ENCODE data around the gene MAST1. TPM values are rescaled to one million over a fixed set of nuclear protein-coding genes. Genes with fewer than 3 reads are reported as not detected.
"Not testable (repeated sequence)": the region's sequence is repeated elsewhere in the genome, so short reads cannot be mapped to it uniquely, and the experiment has no call there.

The MAST1 gene
- total and polyA plus RNA-seq, 7 donors: 0.09 to 0.13 (median 0.10) TPM; not detected in 4

DNA sequence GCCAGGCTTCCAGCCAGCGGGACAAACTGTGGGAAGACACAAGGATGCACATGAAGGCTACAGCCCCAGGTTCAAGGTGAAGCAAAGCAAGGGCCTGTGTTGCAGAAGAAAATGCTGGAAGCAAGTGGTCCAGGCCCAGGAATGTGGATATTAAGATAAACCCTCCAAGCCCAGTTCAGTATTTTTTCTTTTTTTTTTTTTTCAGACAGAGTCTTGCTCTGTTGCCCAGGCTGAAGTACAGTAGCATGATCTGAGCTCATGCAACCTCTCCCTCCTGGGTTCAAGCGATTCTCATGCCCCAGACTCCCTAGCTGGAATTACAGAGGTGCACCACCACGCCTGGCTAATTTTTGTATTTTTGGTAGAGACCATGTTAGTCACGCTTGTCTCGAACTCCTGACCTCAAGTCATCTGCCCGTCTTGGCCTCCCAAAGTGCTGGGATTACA lies 41.2 kb upstream of the MAST1 start:
- intact Hi-C loops (cut with DNase I): loop anchor here (5.0 kb wide), 2 partner anchors 35 to 75 kb away; partner anchors contain the start of gene TNPO2 (in 1 of the 2)
- H3K4me1 ChIP-seq: peaks cover 20% of the 10 kb centered on the region
- 88 to 89% (median 88%) methylated on average over 6 of the region's 6 CpGs for WGBS, 3 donors
- TF ChIP-seq CTCF (IDR thresholded peaks at IDR 0.05): no peak
- no peaks in the 10 kb centered on the region for H3K9me3 ChIP-seq
- no peak overlapping the region for H3K4me3 ChIP-seq
- H3K36me3 ChIP-seq (ENCODE audit: insufficient read depth in 1 of 2, low read depth in 1 of 2): peaks cover 0 to 31% of the 10 kb centered on the region in 2 donors
- H3K27ac ChIP-seq: no peak overlapping the region
- no peak for ATAC-seq
- no peaks in the 10 kb centered on the region for H3K27me3 ChIP-seq (ENCODE audit: insufficient read depth in 3 of 3, low read length in 2 of 3)
- DNase-seq: no peak

DNA sequence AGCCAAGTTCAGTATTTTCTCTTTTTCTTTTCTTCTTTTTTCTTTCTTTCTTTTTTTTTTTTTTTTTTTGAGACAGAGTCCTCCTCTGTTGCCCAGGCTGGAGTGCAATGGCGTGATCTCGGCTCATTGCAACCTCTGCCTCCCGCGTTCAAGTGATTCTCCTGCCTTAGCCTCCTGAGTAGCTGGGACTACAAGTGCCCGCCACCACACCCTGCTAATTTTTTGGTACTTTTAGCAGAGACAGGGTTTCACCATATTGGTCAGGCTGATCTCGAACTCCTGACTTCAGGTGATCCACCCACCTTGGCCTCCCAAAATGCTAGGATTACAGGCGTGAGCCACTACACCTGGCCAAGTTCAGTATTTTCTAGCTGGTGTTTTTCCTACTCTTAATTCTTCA lies 40.7 kb upstream of the MAST1 start:
- H3K4me1 ChIP-seq: peaks cover 25% of the 10 kb centered on the region
- ATAC-seq; H3K27me3 ChIP-seq (ENCODE audit: insufficient read depth in 3 of 3, low read length in 2 of 3); H3K4me3 ChIP-seq; H3K9me3 ChIP-seq; DNase-seq; H3K27ac ChIP-seq: not testable (repeated sequence)
- H3K36me3 ChIP-seq (ENCODE audit: insufficient read depth in 1 of 2, low read depth in 1 of 2): peaks cover 0 to 31% of the 10 kb centered on the region in 2 donors
- WGBS, 3 donors: 94 to 98% (median 95%) methylated on average over 7 of the region's 7 CpGs
- intact Hi-C loops (cut with DNase I): loop anchor here (5.0 kb wide), 2 partner anchors 35 to 75 kb away; partner anchors contain the start of gene TNPO2 (in 1 of the 2)

- WGBS, 3 donors: 92 to 94% (median 93%) methylated on average over 18 of the region's 18 CpGs
- no peaks in the 10 kb centered on the region for H3K27me3 ChIP-seq (ENCODE audit: insufficient read depth in 3 of 3, low read length in 2 of 3)
- DNase-seq (no peak), ATAC-seq (no peak)
- H3K27ac ChIP-seq: no peak overlapping the region
- H3K36me3 ChIP-seq (ENCODE audit: insufficient read depth in 1 of 2, low read depth in 1 of 2): peaks cover 0 to 31% of the 10 kb centered on the region in 2 donors
- H3K9me3 ChIP-seq: no peaks in the 10 kb centered on the region
- peak overlapping the region; percentile 96 for H3K4me3 ChIP-seq
- no peak for TF ChIP-seq CTCF (IDR thresholded peaks at IDR 0.05)
- intact Hi-C loops (cut with DNase I): loop anchor here (5.0 to 10.0 kb wide), 3 partner anchors 38 to 135 kb away; partner anchors contain the start of genes CALR (in 1 of the 2), FARSA (in 1 of the 2) and TNPO2 (in 1 of the 2)
- H3K4me1 ChIP-seq: peaks cover 19% of the 10 kb centered on the region
These were observed 38.4 kb upstream of the MAST1 start for GRCh38 chr19:12799742-12800465.

DNA sequence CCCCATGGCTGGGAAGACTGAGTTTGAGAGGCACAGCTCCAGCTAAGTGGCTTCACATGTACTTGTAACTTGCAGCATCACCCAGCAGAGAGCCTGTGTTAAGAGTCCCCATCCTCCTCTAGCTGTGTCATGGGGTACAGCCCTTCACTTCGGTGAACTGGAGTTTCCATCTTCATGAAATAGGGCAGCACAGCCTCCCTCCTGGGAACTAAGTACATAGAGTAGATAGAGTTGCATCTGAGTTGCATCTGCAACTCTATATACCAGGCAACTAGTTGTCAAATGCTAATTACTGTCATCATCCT lies 37.9 kb upstream of the MAST1 start:
- DNase-seq: no peak
- no peaks in the 10 kb centered on the region for H3K9me3 ChIP-seq
- 79 to 89% (median 80%) methylated on average over 1 of the region's 1 CpG for WGBS, 3 donors
- H3K4me1 ChIP-seq: peaks cover 19% of the 10 kb centered on the region
- peak overlapping the region; percentile 96 for H3K4me3 ChIP-seq
- TF ChIP-seq CTCF (IDR thresholded peaks at IDR 0.05): no peak
- intact Hi-C loops (cut with DNase I): loop anchor here in 1 of 2 donors (5.0 to 10.0 kb wide), 2 partner anchors 38 to 134 kb away; partner anchors contain the start of genes CALR and FARSA
- peak overlapping the region; percentile 6 for H3K27ac ChIP-seq
- peaks cover 0 to 31% of the 10 kb centered on the region in 2 donors for H3K36me3 ChIP-seq (ENCODE audit: insufficient read depth in 1 of 2, low read depth in 1 of 2)
- ATAC-seq: no peak
- no peaks in the 10 kb centered on the region for H3K27me3 ChIP-seq (ENCODE audit: insufficient read depth in 3 of 3, low read length in 2 of 3)

DNA sequence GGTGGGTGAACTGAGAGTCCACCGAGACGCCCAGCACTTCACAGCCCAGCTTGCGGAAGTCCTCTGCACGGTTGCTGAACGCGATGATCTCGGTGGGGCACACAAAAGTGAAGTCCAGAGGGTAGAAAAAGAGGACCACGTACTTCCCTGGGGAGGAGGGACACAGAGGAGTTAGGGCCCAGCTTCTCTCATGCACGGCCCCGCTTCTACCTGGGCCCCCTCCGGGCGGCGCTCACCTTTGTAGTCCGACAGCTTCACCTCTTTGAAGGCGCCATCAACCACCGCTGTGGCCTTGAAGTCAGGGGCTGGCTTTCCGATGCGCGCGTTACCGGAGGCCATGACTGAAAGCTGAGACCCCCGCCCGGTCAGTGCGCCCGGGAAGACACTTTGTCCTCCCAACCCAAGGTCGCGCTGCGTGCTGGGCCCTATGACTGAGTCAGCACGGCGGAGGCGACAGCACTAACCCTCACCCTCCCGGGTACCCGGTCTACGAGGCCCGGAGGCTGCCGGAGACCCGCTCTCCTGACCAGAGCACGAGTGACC lies 37.3 kb upstream of the MAST1 start:
- peak; percentile 22 to 51 (median 38) for ATAC-seq
- peak overlapping the region; percentile 96 for H3K4me3 ChIP-seq
- peak overlapping the region; percentile 82 for H3K27ac ChIP-seq
- H3K4me1 ChIP-seq: peaks cover 20% of the 10 kb centered on the region
- peaks cover 0 to 31% of the 10 kb centered on the region in 2 donors for H3K36me3 ChIP-seq (ENCODE audit: insufficient read depth in 1 of 2, low read depth in 1 of 2)
- intact Hi-C loops (cut with DNase I): loop anchor here in 1 of 2 donors (5.0 to 10.0 kb wide), 2 partner anchors 39 to 134 kb away; partner anchors contain the start of genes CALR and FARSA
- H3K27me3 ChIP-seq (ENCODE audit: insufficient read depth in 3 of 3, low read length in 2 of 3): no peaks in the 10 kb centered on the region
- 7 to 10% (median 8%) methylated on average over 36 to 38 of the region's 38 CpGs for WGBS, 3 donors
- no peak for TF ChIP-seq CTCF (IDR thresholded peaks at IDR 0.05)
- peak; percentile 48 to 70 for DNase-seq
- H3K9me3 ChIP-seq: no peaks in the 10 kb centered on the region
